ENCODE measurements around the gene ZDHHC20. TPM values are rescaled to one million over a fixed set of nuclear protein-coding genes. Genes with fewer than 3 reads are reported as not detected.

The ZDHHC20 gene
- total RNA-seq, 1 donor from 2014 or later = 82.0 TPM

- H3K27ac ChIP-seq = no peak overlapping the region
- no peak for ATAC-seq
- no peak for DNase-seq
- H3K4me3 ChIP-seq = no peak overlapping the region
- no peak for TF ChIP-seq CTCF (IDR thresholded peaks at IDR 0.05)
- H3K9me3 ChIP-seq = no peaks in the 10 kb centered on the region
- intact Hi-C loops (cut with DNase I) = no loop called here
- no peaks in the 10 kb centered on the region for H3K36me3 ChIP-seq
- no peaks in the 10 kb centered on the region for H3K27me3 ChIP-seq (ENCODE audit: low read depth)
- no peaks in the 10 kb centered on the region for H3K4me1 ChIP-seq
Observed at GRCh38 chr13:21362741-21363140, 96.4 kb downstream of the ZDHHC20 start.

DNA sequence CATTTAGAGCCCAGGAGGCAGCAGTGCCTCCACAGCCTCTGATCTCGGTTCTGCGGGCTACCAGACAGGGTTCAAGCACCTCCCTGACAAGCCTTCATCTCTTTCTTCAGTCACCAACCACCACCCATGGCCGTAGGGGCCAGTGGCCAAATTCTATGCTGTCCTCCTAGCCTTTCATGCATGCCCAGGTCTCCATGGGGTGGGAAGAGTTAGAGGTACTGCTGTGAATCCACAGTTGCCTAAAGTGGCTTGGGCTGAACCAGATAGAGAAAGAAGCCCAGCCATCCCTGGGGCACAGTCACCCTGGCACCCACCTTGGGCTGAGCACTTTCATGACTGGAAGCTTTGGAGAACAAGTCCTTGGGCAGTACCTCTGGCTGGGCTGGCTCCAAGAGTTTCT lies 97.4 kb downstream of the ZDHHC20 start:
- TF ChIP-seq CTCF (IDR thresholded peaks at IDR 0.05) = no peak
- Histone ChIP-seq H3K9me3 (no peaks in the 10 kb centered on the region), H3K4me3 (no peak overlapping the region), H3K27ac (no peak overlapping the region), H3K27me3 (ENCODE audit: low read depth) (no peaks in the 10 kb centered on the region), H3K36me3 (no peaks in the 10 kb centered on the region), H3K4me1 (no peaks in the 10 kb centered on the region)
- intact Hi-C loops (cut with DNase I) = no loop called here
- ATAC-seq (no peak), DNase-seq (no peak)

DNA sequence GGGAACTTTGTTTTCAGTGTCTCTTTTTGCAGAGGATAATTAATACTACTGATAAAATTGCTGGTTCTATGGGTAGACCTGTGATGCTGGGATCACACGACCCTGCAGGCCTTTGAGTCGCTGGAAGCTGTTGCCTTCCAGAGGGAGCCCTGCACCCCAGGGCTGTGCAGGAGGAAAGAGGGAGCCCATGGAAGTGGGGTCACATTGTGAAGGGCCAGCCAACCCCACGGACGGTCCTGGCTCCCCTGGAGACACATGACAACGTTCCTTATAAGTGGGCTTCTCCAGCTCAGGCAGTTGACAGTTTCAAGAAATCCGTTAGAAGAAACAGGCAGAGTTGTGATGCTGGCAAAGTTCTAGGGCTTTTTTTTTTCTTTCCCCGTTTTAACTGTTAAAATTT lies 98.0 kb downstream of the ZDHHC20 start:
- ATAC-seq = no peak
- Histone ChIP-seq H3K27me3 (ENCODE audit: low read depth) (no peaks in the 10 kb centered on the region), H3K27ac (no peak overlapping the region), H3K4me3 (no peak overlapping the region), H3K4me1 (no peaks in the 10 kb centered on the region), H3K36me3 (no peaks in the 10 kb centered on the region), H3K9me3 (no peaks in the 10 kb centered on the region)
- TF ChIP-seq CTCF (IDR thresholded peaks at IDR 0.05) = no peak
- no peak for DNase-seq
- intact Hi-C loops (cut with DNase I) = no loop called here

DNA sequence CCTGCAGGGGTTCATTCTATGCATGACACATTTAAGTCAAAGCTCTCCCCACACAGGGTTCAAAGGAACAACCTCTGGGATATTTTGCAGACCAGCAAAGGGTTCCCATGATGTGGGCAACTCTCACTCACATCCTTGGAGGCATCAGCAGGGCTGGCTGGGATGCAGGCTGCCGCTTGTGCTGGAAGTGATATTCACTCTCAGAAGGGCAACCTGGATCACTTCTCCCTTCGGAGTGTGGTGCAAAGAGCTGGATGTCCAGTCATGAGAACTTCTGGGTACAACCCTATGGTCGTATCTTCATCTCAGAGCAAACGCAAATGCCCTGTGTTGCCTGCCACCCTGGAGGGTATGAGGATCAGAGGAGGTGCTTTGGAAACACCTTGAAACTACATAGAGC lies 98.6 kb downstream of the ZDHHC20 start:
- H3K4me1 ChIP-seq = no peaks in the 10 kb centered on the region
- TF ChIP-seq CTCF (IDR thresholded peaks at IDR 0.05) = no peak
- intact Hi-C loops (cut with DNase I) = no loop called here
- no peak overlapping the region for H3K4me3 ChIP-seq
- H3K36me3 ChIP-seq = no peaks in the 10 kb centered on the region
- H3K27ac ChIP-seq = no peak overlapping the region
- ATAC-seq (no peak), DNase-seq (no peak)
- no peaks in the 10 kb centered on the region for H3K9me3 ChIP-seq
- no peaks in the 10 kb centered on the region for H3K27me3 ChIP-seq (ENCODE audit: low read depth)

- no peaks in the 10 kb centered on the region for H3K36me3 ChIP-seq
- no peak overlapping the region for H3K4me3 ChIP-seq
- TF ChIP-seq CTCF (IDR thresholded peaks at IDR 0.05) = no peak
- no peaks in the 10 kb centered on the region for H3K27me3 ChIP-seq (ENCODE audit: low read depth)
- H3K27ac ChIP-seq = no peak overlapping the region
- H3K4me1 ChIP-seq = no peaks in the 10 kb centered on the region
- intact Hi-C loops (cut with DNase I) = no loop called here
- no peak for DNase-seq
- ATAC-seq = no peak
- H3K9me3 ChIP-seq = no peaks in the 10 kb centered on the region
Observed at GRCh38 chr13:21359855-21360254, 99.2 kb downstream of the ZDHHC20 start.

DNA sequence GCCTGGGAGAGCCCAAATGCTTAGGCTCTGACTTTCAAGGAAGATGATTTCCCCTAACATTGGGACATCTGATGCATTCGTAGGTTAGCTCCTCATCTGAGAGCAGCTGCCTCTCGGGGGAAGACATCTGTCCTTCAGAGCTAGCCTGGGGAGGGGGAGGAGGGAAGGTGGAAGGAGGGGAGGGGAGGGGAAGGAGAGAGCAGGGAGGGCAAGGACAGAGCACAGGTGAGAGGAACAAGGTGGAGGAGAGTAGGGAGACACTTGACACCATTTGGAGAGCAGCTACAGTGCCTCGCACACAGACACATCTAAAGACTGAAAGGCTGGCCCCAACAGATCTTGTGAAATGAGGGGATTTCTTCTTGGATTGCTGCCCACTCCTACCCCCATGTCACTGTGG lies 103.8 kb downstream of the ZDHHC20 start:
- Histone ChIP-seq H3K9me3 (no peaks in the 10 kb centered on the region), H3K27ac (no peak overlapping the region), H3K4me3 (no peak overlapping the region), H3K27me3 (ENCODE audit: low read depth) (no peaks in the 10 kb centered on the region), H3K36me3 (no peaks in the 10 kb centered on the region), H3K4me1 (no peaks in the 10 kb centered on the region)
- DNase-seq (no peak), ATAC-seq (no peak)
- TF ChIP-seq CTCF (IDR thresholded peaks at IDR 0.05) = no peak
- intact Hi-C loops (cut with DNase I) = no loop called here
